Prostate gland (tissue), 2 donors: Measurements from ENCODE around the gene OR14C36.

Source experiments
- CTCF ChIP-seq, 4 experiments: fragments of 200-600 bp in 2 of 4; fragments of 450-650 bp in 2 of 4; sonication (generic) in 2 of 4; IDR thresholded peaks; 1 replicate in 3 of 4; 2 replicates in 1 of 4; pipeline ENCODE4 v1.5.1; 2016 to 2019; ENCODE audit warnings: antibody characterized with exemption in 4 of 4, mild to moderate bottlenecking in 2 of 4, moderate library complexity in 2 of 4
- POLR2A ChIP-seq: fragments of 450-650 bp; IDR thresholded peaks from one replicate; pipeline ENCODE4 v1.6.1; 2016; ENCODE audit warnings: antibody characterized with exemption, mild to moderate bottlenecking

GRCh38 chr1:248372394-248372793 is 23.8 kb downstream of the OR14C36 start:
- TF ChIP-seq CTCF (IDR thresholded peaks at IDR 0.05), result no peak
- TF ChIP-seq POLR2A, result no peak
